ENCODE data around the gene PRUNE2. TPM values are rescaled to one million over a fixed set of nuclear protein-coding genes. Genes with fewer than 3 reads are reported as not detected.
"Not testable (repeated sequence)": the region's sequence is repeated elsewhere in the genome, so short reads cannot be mapped to it uniquely, and the experiment has no call there.

Gene PRUNE2
- polyA plus RNA-seq, 4 donors = 9.0 to 16.3 (median 11.1) TPM

- DNase-seq (ENCODE audit: low read depth in 4 of 4, low spot score in 2 of 4) = no peak
Measured at GRCh38 chr9:76608575-76609273, 297.2 kb downstream of the PRUNE2 start.

GRCh38 chr9:76607730-76608436 lies 298.0 kb downstream of the PRUNE2 start:
- DNase-seq (ENCODE audit: low read depth in 4 of 4, low spot score in 2 of 4) = no peak

GRCh38 chr9:76605321-76605900 lies 300.5 kb downstream of the PRUNE2 start:
- no peak for DNase-seq (ENCODE audit: low read depth in 4 of 4, low spot score in 2 of 4)

- no peak for DNase-seq (ENCODE audit: low read depth in 4 of 4, low spot score in 2 of 4)
Measured at GRCh38 chr9:76603931-76604570, 301.9 kb downstream of the PRUNE2 start.

GRCh38 chr9:76603448-76603895 lies 302.4 kb downstream of the PRUNE2 start:
- no peak for DNase-seq (ENCODE audit: low read depth in 4 of 4, low spot score in 2 of 4)

- DNase-seq (ENCODE audit: low read depth in 4 of 4, low spot score in 2 of 4) = no peak
Measured at GRCh38 chr9:76602199-76602598, 303.7 kb downstream of the PRUNE2 start.

- DNase-seq (ENCODE audit: low read depth in 4 of 4, low spot score in 2 of 4) = no peak
Measured at GRCh38 chr9:76600007-76600615, 305.8 kb downstream of the PRUNE2 start.

- no peak for DNase-seq (ENCODE audit: low read depth in 4 of 4, low spot score in 2 of 4)
Measured at GRCh38 chr9:76598981-76599380, 306.9 kb downstream of the PRUNE2 start.

GRCh38 chr9:76595645-76596044 lies 310.3 kb downstream of the PRUNE2 start:
- no peak for DNase-seq (ENCODE audit: low read depth in 4 of 4, low spot score in 2 of 4)

- no peak for DNase-seq (ENCODE audit: low read depth in 4 of 4, low spot score in 2 of 4)
Measured at GRCh38 chr9:76594764-76595424, 311.0 kb downstream of the PRUNE2 start.

GRCh38 chr9:76593961-76594735 lies 311.8 kb downstream of the PRUNE2 start:
- not testable (repeated sequence) for DNase-seq (ENCODE audit: low read depth in 4 of 4, low spot score in 2 of 4)

GRCh38 chr9:76592974-76593347 lies 313.0 kb downstream of the PRUNE2 start:
- no peak for DNase-seq (ENCODE audit: low read depth in 4 of 4, low spot score in 2 of 4)

GRCh38 chr9:76592091-76592973 lies 313.6 kb downstream of the PRUNE2 start:
- no peak for DNase-seq (ENCODE audit: low read depth in 4 of 4, low spot score in 2 of 4)

GRCh38 chr9:76591256-76591950 lies 314.5 kb downstream of the PRUNE2 start:
- no peak for DNase-seq (ENCODE audit: low read depth in 4 of 4, low spot score in 2 of 4)

- DNase-seq (ENCODE audit: low read depth in 4 of 4, low spot score in 2 of 4) = no peak
Measured at GRCh38 chr9:76588316-76588715, 317.6 kb downstream of the PRUNE2 start.

- no peak for DNase-seq (ENCODE audit: low read depth in 4 of 4, low spot score in 2 of 4)
Measured at GRCh38 chr9:76586390-76587314, 319.3 kb downstream of the PRUNE2 start.
